Stimulated activated CD4-positive, alpha-beta T cell treated with anti-CD3 and anti-CD28 coated beads, Interleukin-1b, Interleukin-23, amount 100 ng/mL, for 1 hour (primary cell): ENCODE results near the gene NUCKS1.
"Not testable (repeated sequence)": the region's sequence is repeated elsewhere in the genome, so short reads cannot be mapped to it uniquely, and the experiment has no call there.

Experiments
- DNase-seq, 2 donors: peaks; one replicate each; pipeline ENCODE4 v3.0.0-alpha.2; 2020; ENCODE audit warnings: low read depth in 2 of 2

Gene NUCKS1

DNA sequence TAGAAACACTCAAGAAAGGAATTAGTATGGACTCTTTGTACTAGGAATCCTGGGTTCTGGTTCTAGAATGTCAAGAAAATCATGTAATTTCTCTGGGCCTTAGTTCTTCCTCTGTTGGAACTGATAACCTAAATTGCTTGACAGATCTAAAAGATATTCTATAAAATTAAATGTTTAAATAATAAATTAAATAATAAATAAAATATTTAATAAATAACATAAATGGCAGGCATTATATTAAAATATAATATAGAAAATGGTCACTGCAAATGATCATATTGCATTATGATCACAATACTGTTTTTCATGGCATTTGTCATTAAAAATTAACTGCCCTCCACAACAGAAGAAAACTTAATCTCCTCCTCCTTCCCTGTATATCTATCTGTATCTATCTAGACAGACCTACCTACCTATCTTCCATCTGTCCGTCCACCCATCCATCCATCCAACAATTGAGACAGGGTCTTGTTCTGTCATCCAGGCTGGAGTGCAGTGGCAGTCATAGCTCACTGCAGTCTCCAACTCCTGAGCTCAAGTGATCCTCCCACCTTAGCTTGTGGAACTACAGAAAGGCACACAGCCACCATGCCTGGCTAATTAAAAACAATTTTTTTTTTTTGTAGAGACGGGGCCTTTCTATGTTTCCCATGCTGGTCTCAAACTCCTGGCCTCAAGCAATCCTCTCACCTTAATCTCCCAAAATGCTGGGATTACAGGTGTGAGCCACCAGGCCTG, 16.4 kb downstream of the NUCKS1 start:
- no peak for DNase-seq

DNA sequence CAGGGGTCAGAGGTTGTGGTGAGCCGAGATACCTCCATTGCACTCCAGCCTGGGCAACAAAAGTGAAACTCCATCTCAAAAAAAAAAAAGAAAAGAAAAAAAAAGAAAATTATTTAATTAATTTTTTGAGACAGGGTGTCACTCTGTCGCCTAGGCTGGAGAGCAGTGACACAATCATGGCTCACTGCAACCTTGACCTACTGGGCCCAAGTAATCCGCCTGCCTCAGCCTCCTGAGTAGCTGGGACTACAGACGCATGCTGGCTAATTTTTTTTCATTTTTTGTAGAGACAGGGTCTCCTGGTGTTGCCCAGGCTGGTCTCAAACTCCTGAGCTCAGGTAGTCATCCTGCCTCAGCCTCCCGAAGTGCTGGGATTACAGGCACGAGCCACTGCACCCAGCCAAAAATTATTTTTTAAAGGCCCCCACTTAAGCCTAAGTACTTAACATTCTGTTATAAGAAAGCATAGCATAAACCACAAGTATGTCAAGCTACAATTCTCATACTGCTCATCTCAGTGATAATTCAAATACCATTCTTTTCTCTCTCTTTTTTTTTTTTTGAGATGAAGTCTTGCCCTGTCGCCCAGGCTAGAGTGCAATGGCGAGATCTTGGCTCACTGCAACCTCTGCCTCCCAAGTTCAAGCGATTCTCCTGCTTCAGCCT, 19.9 kb downstream of the NUCKS1 start:
- DNase-seq: no peak

DNA sequence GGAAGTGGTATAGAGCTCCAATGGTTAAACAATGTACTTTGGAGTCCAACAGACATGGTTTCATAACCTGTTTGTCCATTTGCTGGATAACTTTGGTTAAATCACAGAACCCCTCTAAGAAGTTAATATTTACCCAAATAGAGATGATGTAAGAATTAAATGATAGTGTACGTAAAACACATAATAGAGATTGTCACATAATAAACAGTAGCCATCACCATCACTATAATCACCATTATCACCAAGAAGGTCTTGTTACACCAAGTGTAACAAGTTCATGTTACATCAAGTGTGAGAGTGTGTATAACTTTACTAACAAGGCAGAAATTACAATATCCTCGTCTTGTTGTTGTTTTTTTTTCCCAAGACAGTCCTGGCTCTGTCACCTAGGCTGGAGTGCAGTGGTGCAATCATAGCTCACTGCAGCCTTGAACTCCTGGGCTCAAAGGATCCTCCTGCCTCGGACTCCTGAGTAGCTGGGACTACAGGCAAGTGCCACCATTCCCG, 23.3 kb downstream of the NUCKS1 start:
- DNase-seq: no peak

DNA sequence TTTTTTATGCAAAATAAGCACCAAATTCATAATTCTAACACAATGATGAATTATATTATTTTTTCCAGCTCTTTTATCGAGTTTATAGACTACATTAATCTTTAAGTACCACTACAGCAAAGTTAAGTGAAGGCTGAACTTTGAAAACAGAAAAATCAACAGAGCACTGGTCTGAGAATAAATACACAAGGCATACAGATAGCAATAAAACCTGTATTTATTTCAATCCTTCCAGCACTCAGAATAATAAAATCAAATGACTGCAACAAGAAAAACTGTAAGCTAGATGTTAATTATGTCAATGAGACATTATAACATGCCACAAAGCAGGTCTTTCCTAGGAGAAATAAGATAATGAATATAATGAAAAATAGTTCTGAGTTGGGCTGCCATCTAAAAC, 24.5 kb downstream of the NUCKS1 start:
- no peak for DNase-seq

DNA sequence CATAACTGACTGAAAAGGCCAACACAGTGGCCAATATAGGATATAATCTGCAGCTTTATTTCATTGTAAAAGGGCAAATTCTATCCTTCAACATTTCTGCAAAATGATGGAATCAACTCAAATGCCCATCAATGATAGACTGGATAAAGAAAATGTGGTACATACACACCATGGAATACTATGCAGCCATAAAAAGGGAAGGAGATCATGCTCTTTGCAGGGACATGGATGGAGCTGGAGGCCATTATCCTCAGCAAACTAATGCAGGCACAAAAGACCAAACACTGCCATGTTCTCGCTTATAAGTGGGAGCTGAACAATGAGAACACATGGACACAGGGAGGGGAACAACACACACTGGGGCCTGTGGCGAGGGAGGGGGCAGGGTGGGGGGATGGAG, 29.2 kb downstream of the NUCKS1 start:
- DNase-seq: not testable (repeated sequence)

DNA sequence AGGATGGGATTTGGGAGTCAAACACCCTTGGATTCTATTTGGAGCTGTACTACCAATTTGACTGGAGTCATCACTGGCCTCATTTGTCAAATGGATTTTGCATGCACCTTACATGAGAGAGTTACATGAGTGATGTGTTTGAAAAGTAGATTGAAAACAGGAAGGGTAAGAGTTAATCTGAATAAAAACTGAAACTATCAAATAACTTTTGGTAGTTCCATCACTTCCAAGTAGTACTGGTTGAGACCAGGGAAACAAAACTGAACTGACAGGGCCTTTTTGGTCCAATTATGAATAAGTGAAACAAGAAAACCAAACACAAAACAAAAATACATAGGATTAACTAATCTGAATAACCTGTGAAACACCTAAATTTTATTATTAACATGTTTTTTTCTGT, 30.2 kb downstream of the NUCKS1 start:
- DNase-seq: no peak

DNA sequence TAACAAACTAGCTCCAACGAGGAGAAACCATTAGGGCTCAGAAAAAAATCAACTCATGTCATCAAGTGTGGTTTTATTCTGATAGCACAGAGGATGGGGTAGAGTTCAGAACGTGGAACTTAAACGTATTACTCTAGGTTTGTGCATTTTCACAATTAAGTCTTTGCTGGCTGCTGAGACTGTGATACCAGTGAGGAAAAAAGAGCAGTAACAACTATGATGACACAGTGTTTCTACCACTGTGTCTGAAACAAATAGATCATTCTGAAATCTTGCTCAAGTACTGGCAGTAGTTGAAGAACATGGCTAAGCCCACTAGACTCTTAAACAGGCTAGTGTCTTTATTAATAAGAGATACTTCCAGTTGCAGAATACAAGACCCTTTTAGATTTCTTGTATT, 31.0 kb downstream of the NUCKS1 start:
- DNase-seq: no peak

DNA sequence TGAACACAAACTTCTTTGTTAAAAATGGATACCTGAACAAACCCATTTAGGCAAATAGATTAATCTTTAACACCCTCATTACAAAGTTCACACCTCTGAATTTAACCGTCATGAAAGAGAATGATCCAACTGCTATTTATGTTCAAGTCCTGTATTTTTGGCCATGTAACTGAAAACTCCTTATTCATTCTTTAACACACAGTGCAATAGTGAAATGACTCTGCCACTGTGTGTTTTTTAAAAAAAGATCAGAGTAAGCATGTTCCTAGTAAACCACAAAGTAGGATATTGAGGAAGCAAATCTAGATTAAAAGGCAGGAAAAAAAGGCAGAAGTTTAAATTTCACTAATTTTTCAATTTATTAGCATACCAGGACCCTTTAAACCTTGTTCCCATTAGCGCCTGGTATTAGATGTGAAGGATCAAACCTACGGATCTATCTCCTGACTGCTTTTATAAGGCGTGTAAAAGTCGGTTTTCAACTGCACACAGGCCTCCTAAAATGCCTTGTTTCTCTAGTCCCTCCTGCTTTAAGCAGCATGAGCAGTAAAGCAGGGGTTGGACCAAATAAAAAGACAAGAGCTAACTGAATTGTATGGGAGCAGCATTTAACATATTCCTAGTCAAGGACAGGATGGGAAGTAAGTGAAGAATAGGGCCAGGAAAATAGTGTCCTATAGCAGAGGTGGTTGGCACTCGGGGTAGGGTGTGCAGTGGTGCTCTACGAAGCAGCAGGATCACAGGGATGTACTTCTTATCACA, 33.4 kb downstream of the NUCKS1 start:
- no peak for DNase-seq

DNA sequence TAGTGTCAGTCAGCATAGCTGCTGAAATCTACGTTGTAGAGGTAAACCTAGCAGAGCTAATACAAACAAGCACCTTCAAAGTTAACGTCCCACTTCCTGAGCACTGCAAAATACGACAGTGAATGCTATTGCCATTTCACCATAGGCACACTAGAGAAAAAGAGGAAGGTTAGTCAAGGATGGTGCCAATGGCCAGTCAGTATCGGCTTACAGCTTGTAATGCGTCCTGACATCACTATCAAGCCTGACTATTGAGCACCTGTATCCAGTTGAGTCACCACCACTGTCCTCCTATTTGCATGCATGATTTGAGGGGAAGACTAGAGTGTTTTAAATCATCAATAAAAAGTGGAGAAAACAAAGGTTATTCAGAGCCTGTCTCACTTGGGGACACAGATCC, 34.4 kb downstream of the NUCKS1 start:
- no peak for DNase-seq

DNA sequence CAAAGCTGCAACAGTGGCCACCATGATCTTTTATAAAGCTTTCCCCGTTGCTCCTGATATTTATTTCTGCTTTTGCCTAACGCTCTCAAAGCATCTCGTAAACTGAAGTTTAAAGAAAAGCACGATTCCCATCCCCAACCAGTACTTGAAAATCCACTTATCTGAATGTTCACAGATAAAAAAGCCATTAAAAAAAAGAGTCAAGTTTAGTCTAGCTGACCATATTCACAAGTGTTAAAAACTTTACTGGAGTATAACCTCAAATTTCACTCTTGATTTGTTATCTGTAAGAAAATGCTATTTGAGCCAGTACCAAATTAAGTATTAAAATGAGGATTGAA, 35.1 kb downstream of the NUCKS1 start:
- DNase-seq: no peak

DNA sequence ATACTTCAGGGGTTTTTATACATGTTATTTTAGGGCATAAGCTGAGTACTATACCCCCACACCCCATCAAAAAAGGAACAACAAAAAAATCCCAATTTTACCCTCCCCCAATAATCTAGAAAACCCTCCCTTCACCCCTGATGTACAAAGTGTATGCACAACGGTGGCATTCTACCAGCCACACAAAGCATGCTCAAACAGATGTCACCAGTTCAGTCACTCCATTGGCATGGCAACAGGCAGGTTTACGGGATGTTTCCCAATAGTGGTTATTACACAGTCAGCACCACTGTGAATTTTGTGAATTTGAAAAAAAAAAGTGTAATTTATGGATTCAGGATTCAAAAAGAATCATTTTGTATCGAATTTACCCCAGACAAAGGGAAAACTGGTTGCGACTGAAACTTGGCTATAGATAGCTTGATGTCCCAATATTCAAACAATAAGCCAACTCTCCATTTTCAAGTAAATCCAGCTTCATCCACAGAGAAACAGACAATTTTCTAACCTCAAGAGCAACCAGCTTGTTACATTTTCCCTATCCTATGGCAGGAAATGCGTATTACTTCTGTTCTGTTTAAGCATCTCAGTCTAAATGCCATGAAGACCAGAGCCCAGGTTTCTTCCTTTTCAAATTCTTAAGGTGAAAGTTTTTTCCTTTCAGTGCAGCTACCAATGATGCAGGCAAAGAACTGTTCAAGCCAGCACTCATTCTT, 35.6 kb downstream of the NUCKS1 start:
- no peak for DNase-seq

DNA sequence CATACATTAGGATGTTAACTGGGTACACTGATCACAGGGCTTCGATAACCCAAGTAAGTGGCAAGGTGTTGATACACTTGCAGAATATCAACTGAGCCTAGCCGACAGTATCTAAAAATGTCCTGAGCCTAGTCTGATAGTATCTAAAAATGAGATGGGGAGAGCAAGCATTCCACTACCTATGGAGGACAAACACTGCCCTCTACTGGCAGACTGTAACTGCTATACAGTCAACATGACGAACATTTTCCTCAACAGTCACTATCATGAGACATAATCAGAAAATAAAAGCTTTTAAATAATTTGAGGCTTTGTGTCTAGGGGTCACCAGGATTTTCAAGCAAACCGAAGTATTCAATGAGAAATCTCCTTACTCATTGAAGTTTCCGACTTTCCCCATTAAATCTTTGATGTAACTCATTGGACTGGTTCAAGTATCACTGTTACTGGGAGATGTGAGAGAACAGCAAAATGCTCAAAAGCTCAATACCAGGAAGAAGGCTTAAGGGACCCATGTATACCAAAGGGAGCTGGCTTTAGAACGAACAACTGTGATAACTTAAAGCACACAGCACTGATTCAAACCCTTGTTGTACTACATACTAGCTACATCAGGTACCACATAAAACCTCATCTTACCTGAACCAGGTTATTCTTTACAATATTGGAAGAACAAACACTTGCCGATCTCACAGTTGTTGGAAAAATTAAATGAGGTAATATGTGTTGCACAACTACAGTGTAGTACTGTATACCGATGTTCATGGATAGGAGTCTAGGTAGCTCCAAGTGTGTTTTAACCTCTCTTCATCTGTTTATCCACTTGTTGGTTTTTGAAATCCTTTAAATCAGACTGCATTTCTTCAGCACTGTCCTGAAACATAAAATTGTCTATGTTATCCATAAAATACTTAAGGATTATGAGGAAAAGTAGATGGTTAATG, 38.6 kb downstream of the NUCKS1 start:
- DNase-seq: peak; percentile 17 to 32

DNA sequence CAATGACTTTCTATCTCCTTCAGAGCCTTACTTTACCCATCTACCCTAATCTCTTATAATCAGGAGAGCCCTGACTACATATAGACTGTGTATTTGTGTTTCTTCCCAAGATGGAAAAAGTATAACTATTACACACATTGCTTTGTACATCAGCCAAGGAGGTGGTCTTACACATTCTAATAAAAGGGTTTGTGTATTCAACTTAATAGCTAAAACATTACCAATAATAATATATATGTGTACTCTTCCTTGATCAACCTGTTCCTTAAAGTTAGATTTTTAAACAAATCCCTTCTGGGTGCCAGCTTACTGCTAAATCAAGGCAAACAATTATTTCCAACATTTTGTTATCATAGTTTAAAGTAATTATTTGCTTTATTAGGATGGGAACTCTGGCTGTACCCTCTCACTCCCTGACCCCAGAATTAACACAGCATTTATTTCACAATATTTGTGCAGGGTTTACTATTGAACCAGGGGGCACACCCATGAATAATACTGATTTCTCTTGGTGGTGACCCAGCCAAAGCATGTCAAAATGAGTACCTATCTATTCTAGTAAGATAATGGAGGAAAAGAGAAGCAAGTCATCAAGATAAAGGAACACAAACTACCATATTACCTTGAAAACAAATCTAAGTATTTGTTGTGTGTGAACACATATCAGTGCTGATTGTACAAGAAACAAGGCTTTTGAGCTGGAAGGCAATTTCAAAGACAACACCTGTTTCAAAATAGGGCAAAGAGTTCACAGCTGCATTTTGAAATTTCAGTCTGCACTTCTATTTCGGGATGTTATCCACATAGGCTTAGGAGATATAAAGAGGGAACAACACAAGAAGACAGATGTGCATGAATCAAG, 39.5 kb downstream of the NUCKS1 start:
- DNase-seq: no peak

DNA sequence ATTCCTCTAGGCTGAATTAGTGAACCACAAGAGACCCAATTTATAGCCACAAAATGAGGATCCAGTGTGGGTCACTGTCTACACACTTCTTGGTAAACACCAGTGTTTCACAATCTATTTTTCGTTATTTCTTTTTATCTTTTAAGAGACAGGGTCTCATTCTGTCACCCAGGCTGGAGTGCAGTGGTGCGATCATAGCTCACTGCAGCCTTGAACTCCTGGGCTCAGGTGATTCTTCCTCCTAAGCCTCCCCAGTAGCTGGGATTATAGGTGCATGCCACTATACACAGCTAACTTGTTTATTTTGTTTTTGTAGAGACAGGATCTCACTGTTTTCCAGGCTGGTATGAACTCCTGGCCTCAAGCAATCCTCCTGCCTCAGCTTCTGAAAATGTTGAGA, 40.3 kb downstream of the NUCKS1 start:
- DNase-seq: no peak

DNA sequence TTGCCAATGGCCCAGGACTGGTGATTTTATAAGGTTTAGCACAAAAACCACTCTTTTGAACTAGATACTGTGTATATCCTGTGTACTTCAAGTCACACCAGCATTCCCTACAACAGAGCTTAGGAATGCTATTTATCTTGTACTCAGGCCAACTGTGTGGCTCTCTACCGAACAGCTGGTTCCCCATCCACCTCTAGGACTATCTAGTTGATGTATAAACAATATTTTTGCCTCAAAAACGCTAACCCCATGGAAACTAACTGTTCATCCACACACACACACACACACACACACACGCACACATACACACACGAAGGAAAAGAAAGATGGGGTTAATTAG, 41.0 kb downstream of the NUCKS1 start:
- no peak for DNase-seq

DNA sequence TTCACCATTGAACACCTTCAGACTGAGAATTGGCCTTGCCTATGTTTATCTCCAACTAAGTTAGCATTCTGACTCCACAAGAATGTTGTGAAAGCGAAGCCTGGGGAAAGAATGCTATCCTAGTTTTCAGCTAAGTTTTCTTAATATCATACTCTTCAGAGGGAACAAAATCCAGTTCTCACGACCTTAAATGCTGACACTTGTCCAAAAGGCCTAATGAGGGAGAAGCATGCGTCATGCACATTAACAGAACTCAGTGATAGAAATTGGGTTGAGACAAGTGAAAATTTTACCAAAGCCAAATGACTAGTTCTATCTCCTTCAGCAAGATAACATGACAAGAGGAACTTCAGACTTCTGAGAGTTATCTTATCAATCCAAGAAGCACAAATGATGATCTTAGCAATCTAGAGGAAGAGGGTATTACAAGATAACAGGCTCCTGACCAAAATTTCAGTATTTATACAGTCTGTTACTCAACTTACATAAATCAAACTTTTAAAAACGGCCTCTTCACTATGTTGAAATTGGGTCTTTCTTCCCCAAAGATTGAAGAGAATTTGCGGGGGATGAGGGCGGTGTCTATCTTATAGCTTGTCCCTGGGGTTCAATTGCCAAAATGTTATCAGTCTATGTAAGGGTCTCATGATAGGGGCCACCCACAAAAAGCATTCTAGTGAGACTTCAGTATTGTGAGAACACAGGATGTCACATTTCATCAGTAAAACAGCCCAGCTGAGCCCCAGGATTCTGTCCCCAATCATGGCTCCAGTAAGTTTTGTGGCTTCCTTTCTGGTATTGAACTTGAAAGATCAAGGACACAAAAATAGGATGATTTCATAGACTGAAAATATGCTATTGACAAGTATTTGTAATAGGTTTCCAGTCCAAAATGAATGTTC, 43.1 kb downstream of the NUCKS1 start:
- no peak for DNase-seq

DNA sequence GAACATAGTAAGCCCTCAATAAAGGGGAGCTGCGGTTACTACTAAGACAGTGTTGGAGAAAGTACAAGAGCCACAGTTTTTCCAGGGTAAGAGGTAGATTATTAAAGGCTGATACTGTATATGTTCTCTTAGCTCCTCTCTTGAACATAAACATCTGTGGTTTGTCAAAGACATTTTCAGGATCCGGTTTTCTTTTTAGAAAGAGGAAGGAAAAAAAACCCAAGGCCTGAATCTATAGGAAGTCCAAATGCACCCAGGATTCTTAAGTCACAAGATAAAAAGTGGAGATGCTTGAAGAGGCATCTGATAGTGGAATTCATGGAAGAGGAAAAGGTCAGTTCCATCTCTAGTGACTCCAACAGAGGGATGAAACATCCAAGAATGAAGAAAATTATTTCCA, 45.1 kb downstream of the NUCKS1 start:
- DNase-seq: no peak

DNA sequence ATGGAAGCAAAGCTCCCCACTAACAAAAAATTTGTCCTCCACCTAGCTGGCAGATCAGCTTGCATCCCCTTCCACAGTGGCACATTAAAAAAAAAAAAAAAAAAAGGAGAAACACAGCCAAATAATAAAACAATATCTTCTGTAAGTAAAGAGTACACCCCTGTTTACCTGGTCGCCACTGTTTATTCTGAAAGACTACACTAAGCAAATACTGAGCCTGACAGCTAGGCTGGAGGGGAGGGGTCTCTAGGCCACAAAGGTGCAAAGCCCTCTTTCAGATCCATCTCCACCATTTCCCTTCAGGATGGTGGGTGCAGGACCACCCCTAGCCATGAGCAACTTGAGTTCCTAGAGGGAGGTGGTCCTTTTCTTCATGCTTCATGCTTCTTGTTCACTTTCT, 46.9 kb downstream of the NUCKS1 start:
- no peak for DNase-seq

DNA sequence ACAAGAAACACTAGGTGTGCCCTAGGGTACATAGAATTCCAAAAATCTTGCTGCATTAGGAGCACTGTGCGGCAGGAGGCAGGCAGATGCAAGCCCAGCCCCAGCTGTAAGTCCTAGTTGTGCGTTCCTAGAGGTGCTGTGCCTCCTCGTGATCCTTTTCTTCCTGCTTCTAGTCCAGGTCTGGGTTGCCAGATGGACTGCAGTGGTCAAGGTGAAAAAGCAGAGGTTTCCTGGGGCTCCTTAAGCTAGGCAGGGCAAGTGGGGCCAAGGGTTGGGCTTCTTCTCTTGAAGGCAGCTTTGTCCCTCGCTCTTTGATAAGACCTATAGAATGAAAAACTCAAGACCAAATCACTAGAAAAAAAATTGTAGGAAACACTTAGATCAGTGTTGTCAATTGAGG, 48.1 kb downstream of the NUCKS1 start:
- no peak for DNase-seq
